Measurements from ENCODE around the gene CFAP73. TPM values are rescaled to one million over a fixed set of nuclear protein-coding genes. Genes with fewer than 3 reads are reported as not detected.

CFAP73 gene
- total and polyA plus RNA-seq, 2 of the 8 experiments (the other 6 are each of a cell fraction or from before 2014, with no cell fraction given) = 0.45 to 0.56 TPM

DNA sequence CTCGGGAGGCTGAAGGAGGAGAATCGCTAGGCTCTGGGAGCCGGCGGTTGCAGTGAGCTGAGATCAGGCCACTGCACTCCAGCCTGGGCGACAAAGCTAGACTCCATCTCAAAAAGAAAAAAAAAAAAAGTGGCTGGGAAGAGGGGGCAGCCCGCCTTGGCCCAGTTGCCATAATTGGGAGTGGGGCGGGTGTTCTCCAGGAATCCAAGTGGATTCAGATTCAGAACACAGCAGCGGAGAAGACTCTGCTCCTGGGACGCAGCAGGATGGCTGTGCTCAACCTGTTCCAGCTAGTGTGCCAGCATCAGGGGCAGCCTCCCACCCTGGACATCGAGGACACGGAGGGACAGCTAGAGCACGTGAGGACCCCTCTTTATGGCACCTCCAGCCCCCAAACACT lies 5.5 kb downstream of the CFAP73 start (continued):
- no peak for TF ChIP-seq CTCF (IDR thresholded peaks at IDR 0.05; ENCODE audit: control extremely low read depth in 1 of 3, insufficient read depth in 1 of 3, low read depth in 1 of 3, low read length in 3 of 3)
- TF ChIP-seq CTBP2 (IDR thresholded peaks at IDR 0.05; ENCODE audit: borderline replicate concordance, insufficient read depth, insufficient read length, low read length) = no peak
- no peak for TF ChIP-seq BACH1 (IDR thresholded peaks at IDR 0.05; ENCODE audit: low read length)

Data from H1 (cell line).